PC-9 (cell line): ENCODE data around the gene LIPI. TPM values are rescaled to one million over a fixed set of nuclear protein-coding genes. Genes with fewer than 3 reads are reported as not detected.

ENCODE experiments used
- BruUV-seq: library from RNA; stranded (reverse); fragments of 400-500 nt; replicated peaks from 2 replicates; lab custom pipeline; 2021; lab: Mats Ljungman, UMichigan
- CTCF ChIA-PET: fragments of 300-600 bp; sonication (Branson Sonifier 250); formaldehyde crosslinking; loops from one replicate; lab custom pipeline; 2022; ENCODE audit warnings: antibody characterized with exemption; lab: Charles Lee
- POLR2A ChIA-PET: fragments of 300-600 bp; sonication (Branson Sonifier 250); formaldehyde crosslinking; loops from one replicate; lab custom pipeline; 2022; ENCODE audit warnings: antibody characterized with exemption; ENCODE audit not compliant: unreplicated experiment; lab: Charles Lee
- DNase-seq, 2 experiments: peaks; one replicate each; pipeline versions ENCODE4 v3.0.0 to v3.0.0-alpha.2; 2015 to 2022; ENCODE audit warnings: mixed read lengths in 1 of 2
- H2AFZ ChIP-seq: fragments of 200-600 bp; sonication (generic); 2 replicates; pipeline ENCODE4 v1.8.1; 2017; ENCODE audit warnings: antibody characterized with exemption
- H3F3A ChIP-seq: fragments of 200-600 bp; sonication (generic); 2 replicates; pipeline ENCODE4 v1.8.1; 2017; ENCODE audit warnings: antibody characterized with exemption, mild to moderate bottlenecking, low read depth; ENCODE audit not compliant: insufficient read depth
- H3K27ac ChIP-seq: fragments of 200-600 bp; sonication (generic); 2 replicates; pipeline ENCODE4 v1.6.1; 2016; ENCODE audit warnings: mixed run types
- H3K27me3 ChIP-seq: fragments of 200-600 bp; sonication (generic); 2 replicates; pipeline ENCODE4 v1.6.1; 2016; ENCODE audit warnings: low read depth, mixed run types; ENCODE audit not compliant: insufficient read depth
- H3K36me3 ChIP-seq: fragments of 200-600 bp; sonication (generic); 2 replicates; pipeline ENCODE4 v1.6.1; 2016; ENCODE audit warnings: low read depth, mixed run types
- H3K4me1 ChIP-seq: fragments of 200-600 bp; sonication (generic); replicated peaks from 2 replicates; pipeline ENCODE4 v1.6.1; 2016; ENCODE audit warnings: mixed run types; ENCODE audit not compliant: insufficient read depth
- H3K4me2 ChIP-seq: fragments of 200-600 bp; sonication (generic); 2 replicates; pipeline ENCODE4 v1.6.1; 2017; ENCODE audit warnings: mixed run types
- H3K4me3 ChIP-seq: fragments of 200-600 bp; sonication (generic); 2 replicates; pipeline ENCODE4 v1.6.1; 2016; ENCODE audit warnings: mixed run types
- H3K79me2 ChIP-seq: fragments of 200-600 bp; sonication (generic); 2 replicates; pipeline ENCODE4 v1.6.1; 2017; ENCODE audit warnings: low read depth, mixed run types
- H3K9me2 ChIP-seq: fragments of 200-600 bp; sonication (generic); 2 replicates; pipeline ENCODE4 v1.8.1; 2017; ENCODE audit warnings: mild to moderate bottlenecking; ENCODE audit not compliant: insufficient read depth
- H3K9me3 ChIP-seq: fragments of 200-600 bp; sonication (generic); 2 replicates; pipeline ENCODE4 v1.8.1; 2016; ENCODE audit warnings: low read depth; ENCODE audit not compliant: insufficient read depth
- H4K20me1 ChIP-seq: fragments of 200-600 bp; sonication (generic); 2 replicates; pipeline ENCODE4 v1.8.1; 2017; ENCODE audit not compliant: insufficient read depth
- CTCF ChIP-seq: fragments of 200-600 bp; sonication (generic); conservative IDR thresholded peaks from 2 replicates; pipeline ENCODE4 v1.6.1; 2017; ENCODE audit warnings: mixed run types, antibody characterized with exemption, mild to moderate bottlenecking, moderate library complexity
- EZH2 ChIP-seq: fragments of 200-600 bp; sonication (generic); IDR thresholded peaks from 2 replicates; pipeline ENCODE4 v1.8.0; 2017; ENCODE audit warnings: antibody characterized with exemption, low read depth
- intact Hi-C: fragments of 100-400 bp; cut with micrococcal nuclease; formaldehyde crosslinking; loops from one replicate; pipeline ENCODE4 v1.10.0; 2022; ENCODE audit not compliant: unreplicated experiment
- total RNA-seq: library from RNA; stranded (reverse); gene quantifications from 2 replicates; pipeline ENCODE4 v1.2.3, GENCODE V29; 2021

The LIPI gene
- total RNA-seq, 1 experiment from 2014 or later: not detected

DNA sequence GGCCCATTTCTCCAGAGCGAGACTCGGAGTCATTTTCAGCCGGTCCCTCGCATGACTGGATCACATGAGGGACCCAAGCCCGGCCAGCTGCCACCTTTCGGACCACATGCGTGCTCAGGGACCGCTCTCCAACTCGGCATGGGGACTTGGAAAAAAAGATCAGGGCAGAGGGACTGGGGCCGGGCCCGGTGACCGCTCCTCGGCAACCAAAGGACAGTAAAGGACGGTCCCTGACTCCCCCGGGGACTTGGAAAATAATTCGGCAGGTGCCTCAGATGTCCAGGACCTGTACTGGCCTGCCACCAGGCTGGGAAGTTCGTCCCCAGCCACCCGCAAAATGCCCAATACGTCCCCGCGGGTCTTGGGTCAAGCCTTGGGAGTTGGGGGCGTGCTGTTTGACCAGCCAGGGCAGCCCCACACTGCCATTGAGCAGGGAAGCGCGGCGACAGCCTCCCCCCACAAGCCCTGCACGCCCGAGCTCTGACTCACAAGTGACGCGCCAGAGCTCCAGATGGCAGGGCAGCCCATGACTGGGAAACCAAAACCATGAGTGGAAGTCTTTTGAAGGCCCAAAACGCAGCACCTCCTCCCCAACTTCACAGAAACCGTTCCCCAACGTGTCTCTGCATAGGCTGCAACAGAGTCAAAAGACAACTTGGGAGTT is 134.5 kb downstream of the LIPI start:
- H3K4me3 ChIP-seq: no peak overlapping the region
- H3K4me2 ChIP-seq: no peak overlapping the region
- ChIA-PET CTCF (no interaction called here), POLR2A (no interaction called here)
- H3K36me3 ChIP-seq: no peaks in the 10 kb centered on the region
- DNase-seq: no peak
- intact Hi-C loops: no loop called here
- H2AFZ ChIP-seq: no peak overlapping the region
- no peaks in the 10 kb centered on the region for H4K20me1 ChIP-seq
- no TSS peak for BruUV-seq
- H3K4me1 ChIP-seq: no peaks in the 10 kb centered on the region
- no peaks in the 10 kb centered on the region for H3K79me2 ChIP-seq
- H3K27ac ChIP-seq: no peak overlapping the region
- TF ChIP-seq EZH2 (no peak), CTCF (no peak)
- no peaks in the 10 kb centered on the region for H3K9me3 ChIP-seq
- no peaks in the 10 kb centered on the region for H3K27me3 ChIP-seq
- H3K9me2 ChIP-seq: no peaks in the 10 kb centered on the region
- H3F3A ChIP-seq: no peaks in the 10 kb centered on the region

- POLR2A ChIA-PET: no interaction called here
- CTCF ChIA-PET: no interaction called here
- no peak overlapping the region for H3K4me3 ChIP-seq
- no peak overlapping the region for H3K4me2 ChIP-seq
- DNase-seq: no peak
- no peaks in the 10 kb centered on the region for H3K27me3 ChIP-seq
- BruUV-seq: no TSS peak
- no peaks in the 10 kb centered on the region for H3K79me2 ChIP-seq
- no peaks in the 10 kb centered on the region for H3F3A ChIP-seq
- H3K9me2 ChIP-seq: no peaks in the 10 kb centered on the region
- no peaks in the 10 kb centered on the region for H3K36me3 ChIP-seq
- H3K27ac ChIP-seq: no peak overlapping the region
- H2AFZ ChIP-seq: no peak overlapping the region
- intact Hi-C loops: no loop called here
- H4K20me1 ChIP-seq: no peaks in the 10 kb centered on the region
- H3K9me3 ChIP-seq: no peaks in the 10 kb centered on the region
- H3K4me1 ChIP-seq: no peaks in the 10 kb centered on the region
- TF ChIP-seq EZH2 (no peak), CTCF (no peak)
These were observed 135.2 kb downstream of the LIPI start for GRCh38 chr21:14075346-14076142.

GRCh38 chr21:14074177-14074576 is 136.6 kb downstream of the LIPI start:
- BruUV-seq: no TSS peak
- Histone ChIP-seq H3K4me1 (no peaks in the 10 kb centered on the region), H3K9me2 (no peaks in the 10 kb centered on the region), H3K79me2 (no peaks in the 10 kb centered on the region), H4K20me1 (no peaks in the 10 kb centered on the region), H3K36me3 (no peaks in the 10 kb centered on the region), H3K27me3 (no peaks in the 10 kb centered on the region), H3F3A (no peaks in the 10 kb centered on the region), H3K4me3 (no peak overlapping the region), H3K4me2 (no peak overlapping the region), H3K9me3 (no peaks in the 10 kb centered on the region), H3K27ac (no peak overlapping the region), H2AFZ (no peak overlapping the region)
- intact Hi-C loops: no loop called here
- CTCF ChIA-PET: no interaction called here
- DNase-seq: no peak
- TF ChIP-seq CTCF (no peak), EZH2 (no peak)
- POLR2A ChIA-PET: no interaction called here
